ENCODE results near the gene CELSR1.

The CELSR1 gene

GRCh38 chr22:46576556-46577367 lies 39.3 kb upstream of the CELSR1 start:
- peak in 17 of 56 donors; percentile 19 to 77 (median 51) for DNase-seq

DNA sequence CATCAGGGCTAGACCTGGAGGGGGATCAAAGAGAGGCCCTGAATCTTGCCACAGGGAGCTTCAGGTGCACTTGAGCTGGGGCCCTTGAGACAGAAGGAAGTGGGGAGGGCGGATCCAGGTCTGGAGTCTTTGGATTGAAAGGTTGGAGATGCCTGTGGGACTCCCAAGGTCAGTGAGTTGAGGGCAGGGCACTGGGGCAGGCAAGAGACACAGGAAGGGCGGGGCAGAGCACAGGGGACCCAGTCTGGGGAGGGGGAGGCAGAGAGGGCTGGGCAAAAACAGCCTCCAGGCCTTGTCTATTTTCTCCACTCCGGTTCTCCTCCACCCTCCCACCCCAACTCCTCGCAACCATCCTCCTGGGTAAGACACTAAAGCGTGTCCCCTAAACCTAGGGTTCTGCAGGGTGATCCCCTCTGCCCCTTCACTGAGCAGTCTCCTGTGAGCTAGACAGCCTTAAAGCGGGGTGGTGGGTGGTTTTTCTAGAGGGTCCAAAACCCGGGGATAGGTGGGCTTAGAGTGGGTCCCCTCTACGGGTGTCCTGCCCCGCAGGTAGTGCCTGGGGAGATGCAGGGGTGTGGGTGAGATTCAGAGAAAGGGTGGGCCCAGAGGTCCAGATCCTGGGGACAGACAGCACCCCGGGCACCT lies 38.6 kb upstream of the CELSR1 start:
- no peak for DNase-seq

DNA sequence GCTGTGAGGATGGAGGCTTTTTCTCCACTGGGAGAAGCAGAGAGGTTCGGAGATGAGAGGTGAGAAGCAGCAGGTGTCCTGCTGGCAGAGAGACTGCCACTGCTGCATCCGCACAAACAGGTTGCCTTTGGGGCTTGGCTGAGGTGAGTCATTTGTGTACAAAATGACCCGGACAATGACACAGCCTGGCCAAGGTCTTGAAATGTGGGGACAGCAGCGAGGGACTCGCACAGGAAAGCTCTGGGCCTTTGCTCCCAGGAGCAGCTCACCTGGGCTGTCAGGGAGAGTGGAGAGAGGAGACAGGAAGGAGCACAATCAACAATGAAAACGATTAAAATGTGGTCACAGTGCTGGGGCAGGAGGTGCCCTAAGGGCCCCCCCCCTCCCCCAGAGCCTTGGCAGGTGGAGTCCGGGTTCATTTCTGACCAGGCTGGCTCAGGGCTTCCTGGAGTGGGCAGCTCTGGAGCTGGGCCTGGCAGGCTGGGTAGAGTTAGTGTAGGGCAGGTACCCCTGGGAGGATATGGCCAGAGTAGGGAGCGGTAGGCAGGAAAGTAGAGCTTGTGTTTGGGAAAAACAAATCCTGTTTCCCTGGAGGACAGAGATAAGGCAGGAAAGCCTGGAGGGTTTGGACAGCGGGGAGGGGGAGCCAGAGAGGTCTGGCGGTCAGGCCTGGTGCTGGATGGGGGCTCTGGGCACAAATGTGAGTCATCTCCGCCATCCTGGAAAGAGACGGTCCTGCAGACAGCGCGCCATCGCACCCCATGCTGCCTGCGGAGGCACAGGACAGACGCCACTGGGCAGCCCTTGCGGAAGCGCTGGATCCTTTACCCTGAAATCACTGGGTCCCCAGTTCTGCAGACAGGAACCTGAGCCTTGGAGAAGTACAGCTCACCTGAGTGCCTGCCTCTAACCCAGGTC lies 37.8 kb upstream of the CELSR1 start:
- no peak for DNase-seq

DNA sequence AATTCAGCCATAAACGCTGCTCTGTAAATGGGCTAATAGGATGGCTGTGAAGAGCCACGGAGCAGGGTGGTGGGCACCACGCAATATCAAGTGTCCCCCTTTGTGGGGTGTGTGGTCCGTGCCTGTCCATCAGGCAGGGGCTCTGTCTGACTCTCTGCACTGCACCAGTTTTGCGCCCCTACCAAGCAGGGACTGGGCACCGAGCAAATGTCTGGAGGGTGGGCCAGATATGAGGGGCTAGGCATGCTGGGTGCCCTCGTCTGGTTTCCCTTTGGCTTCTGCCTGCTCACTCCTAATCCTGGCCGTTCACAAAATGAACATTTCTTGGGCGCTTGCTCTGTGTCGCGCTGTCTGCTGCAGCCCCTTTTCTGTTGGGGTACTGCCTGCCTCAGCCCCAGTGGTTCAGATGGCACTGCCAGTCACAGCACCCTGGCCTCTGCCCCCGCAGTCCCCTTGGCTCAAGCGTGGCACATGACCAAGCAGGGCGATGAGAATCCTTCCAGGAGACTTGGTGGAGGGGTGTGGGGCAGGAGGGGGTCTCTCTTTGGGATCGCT lies 37.1 kb upstream of the CELSR1 start:
- DNase-seq, result no peak

GRCh38 chr22:46573781-46574437 lies 36.5 kb upstream of the CELSR1 start:
- DNase-seq, result no peak

- no peak for DNase-seq
Measured at GRCh38 chr22:46572911-46573780, 35.7 kb upstream of the CELSR1 start.

DNA sequence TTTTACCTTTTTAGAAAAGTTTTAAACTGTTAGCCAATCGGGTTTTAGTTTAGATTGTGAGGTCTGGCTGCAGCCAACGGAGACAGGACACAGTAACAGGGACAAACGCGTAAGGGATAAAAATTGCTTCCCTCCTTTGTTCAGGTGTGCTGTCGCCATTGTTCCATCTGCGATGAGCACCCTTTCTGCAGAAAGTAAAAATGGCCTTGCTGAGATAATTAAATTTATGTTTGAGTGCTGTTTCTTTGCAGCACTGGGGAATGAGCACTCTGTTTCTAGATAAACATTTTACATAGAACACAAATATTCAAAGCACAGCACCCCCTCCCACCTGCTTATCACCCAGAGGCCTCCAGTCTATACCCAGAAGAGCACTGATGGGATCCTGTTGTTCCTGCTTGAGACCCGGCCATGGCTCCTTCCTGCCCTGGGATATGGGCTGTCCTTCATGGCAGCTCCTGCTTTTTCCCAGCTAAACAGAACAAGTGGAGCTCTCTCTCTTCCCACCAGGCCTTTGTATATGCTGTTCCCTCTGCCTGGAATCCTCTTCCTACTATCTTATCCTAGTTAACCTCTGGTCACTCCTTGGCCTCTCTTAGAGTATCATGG lies 34.3 kb upstream of the CELSR1 start:
- no peak for DNase-seq

GRCh38 chr22:46569848-46570695 lies 32.7 kb upstream of the CELSR1 start:
- DNase-seq, result no peak

- DNase-seq, result no peak
Measured at GRCh38 chr22:46569055-46569847, 31.8 kb upstream of the CELSR1 start.

- DNase-seq, result no peak
Measured at GRCh38 chr22:46568102-46568809, 30.8 kb upstream of the CELSR1 start.

DNA sequence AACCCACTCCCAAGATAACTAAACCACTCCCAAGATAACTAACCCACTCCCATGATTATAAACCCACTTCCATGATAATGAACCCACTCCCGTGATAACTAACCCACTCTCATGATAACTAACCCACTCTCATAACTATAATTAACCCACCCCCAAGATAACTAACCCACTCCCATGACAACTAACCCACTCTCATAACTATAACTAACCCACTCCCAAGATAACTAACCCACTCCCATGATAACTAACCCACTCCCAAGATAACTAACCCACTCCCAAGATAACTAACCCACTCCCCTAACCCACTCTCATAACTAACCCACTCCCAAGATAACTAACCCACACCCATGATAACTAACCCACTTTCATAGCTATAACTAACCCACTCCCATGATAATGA lies 30.1 kb upstream of the CELSR1 start:
- no peak for DNase-seq

- no peak for DNase-seq
Measured at GRCh38 chr22:46564084-46564714, 26.8 kb upstream of the CELSR1 start.

DNA sequence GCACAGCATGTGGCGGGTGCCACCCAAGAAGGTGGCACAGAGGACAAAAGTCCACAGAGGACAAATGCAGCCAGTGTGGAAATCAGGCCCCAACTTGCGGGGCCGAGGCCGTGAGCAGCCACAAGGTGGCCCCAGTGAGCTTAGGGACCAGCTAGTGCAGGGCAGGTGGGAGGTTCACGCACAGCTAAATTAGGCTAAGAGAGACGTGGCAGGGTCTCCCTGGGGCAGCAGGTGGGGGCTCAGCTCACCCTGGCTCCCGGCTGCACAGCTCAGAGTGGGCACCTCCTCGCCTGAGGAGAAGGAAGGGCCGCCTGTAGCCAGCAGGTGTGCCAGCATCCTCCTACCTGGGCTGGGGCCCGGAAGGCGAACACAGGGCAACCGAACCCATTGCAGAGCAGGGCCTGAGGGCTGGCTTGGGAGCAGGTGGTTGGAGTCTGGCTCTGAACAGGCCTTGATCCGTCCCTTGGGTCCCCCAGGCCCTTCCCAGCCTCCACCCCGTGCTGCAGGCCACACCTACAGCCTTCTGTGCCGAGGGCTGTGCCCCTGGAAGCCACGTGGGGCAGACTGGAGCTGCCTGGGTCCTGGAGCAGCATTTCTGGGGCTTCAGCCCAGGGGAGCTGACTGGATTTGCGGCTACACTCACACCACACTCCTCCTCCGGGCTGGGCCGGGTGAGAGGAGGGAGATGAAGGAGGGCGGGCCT lies 26.1 kb upstream of the CELSR1 start:
- peak in 21 of 56 donors; percentile 5 to 69 (median 28) for DNase-seq

DNA sequence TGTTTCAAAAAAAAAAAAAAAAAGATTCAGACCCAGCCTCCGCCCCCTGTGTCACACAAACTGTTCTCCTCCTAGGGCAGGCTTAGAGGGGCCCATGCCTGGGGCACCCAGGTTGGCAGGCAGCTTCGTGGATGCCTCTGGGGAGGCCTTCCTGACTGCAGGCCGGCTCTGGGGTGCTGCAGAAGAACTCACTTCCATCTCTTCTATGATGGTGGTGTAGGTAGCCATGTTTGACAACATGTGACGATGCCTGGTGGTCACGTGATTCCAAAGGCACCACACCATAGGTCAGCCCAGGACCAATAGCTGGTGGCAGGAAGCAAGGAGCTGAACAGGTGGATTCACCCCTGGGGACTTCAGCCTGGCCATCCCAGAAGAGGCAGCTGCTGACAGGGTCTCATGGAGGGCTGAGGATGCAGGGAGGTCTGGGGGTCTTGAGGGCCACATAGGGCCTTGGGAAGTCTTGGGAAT lies 24.1 kb upstream of the CELSR1 start:
- DNase-seq, result peak in 20 of 56 donors; percentile 20 to 76 (median 36)

GRCh38 chr22:46560696-46561295 lies 23.4 kb upstream of the CELSR1 start:
- DNase-seq, result no peak
